OCI-LY1 (cell line): ENCODE data around the gene MGAT5B.

Source experiments
- H2AFZ ChIP-seq: fragments of 200-600 bp; sonication (generic), shearing (Covaris generic); 2 replicates; pipeline ENCODE4 v1.6.0; 2014; ENCODE audit warnings: antibody characterized with exemption, mild to moderate bottlenecking, low read length
- H3F3A ChIP-seq: fragments of 200-600 bp; sonication (generic), shearing (Covaris generic); 2 replicates; pipeline ENCODE4 v1.6.0; 2014; ENCODE audit warnings: mild to moderate bottlenecking, antibody characterized with exemption, low read length, moderate library complexity; ENCODE audit not compliant: insufficient read depth
- H3K27ac ChIP-seq: fragments of 200-600 bp; sonication (generic); 2 replicates; pipeline ENCODE4 v1.5.1; 2014; ENCODE audit warnings: low read length, mixed run types, mild to moderate bottlenecking, low read depth; ENCODE audit not compliant: poor library complexity, severe bottlenecking
- H3K27me3 ChIP-seq: fragments of 200-600 bp; sonication (generic); 2 replicates; pipeline ENCODE4 v1.6.0; 2014; ENCODE audit warnings: antibody characterized with exemption, mild to moderate bottlenecking, low read length, moderate library complexity; ENCODE audit not compliant: insufficient read depth
- H3K36me3 ChIP-seq: fragments of 200-600 bp; sonication (generic); 2 replicates; pipeline ENCODE4 v1.6.1; 2014; ENCODE audit warnings: mild to moderate bottlenecking, antibody characterized with exemption, low read length, moderate library complexity, mixed read lengths; ENCODE audit not compliant: insufficient read depth
- H3K4me1 ChIP-seq: fragments of 200-600 bp; sonication (generic); 2 replicates; pipeline ENCODE4 v1.5.1; 2014; ENCODE audit warnings: mild to moderate bottlenecking, low read length, moderate library complexity; ENCODE audit not compliant: insufficient read depth, severe bottlenecking
- H3K4me2 ChIP-seq: fragments of 200-600 bp; sonication (generic), shearing (Covaris generic); 2 replicates; pipeline ENCODE4 v1.6.1; 2014; ENCODE audit warnings: low read length
- H3K4me3 ChIP-seq: fragments of 200-600 bp; sonication (generic); 2 replicates; pipeline ENCODE4 v1.5.1; 2014; ENCODE audit warnings: low read length, low read depth, mild to moderate bottlenecking, mixed read lengths; ENCODE audit not compliant: poor library complexity, severe bottlenecking
- H3K79me2 ChIP-seq: fragments of 200-600 bp; shearing (Covaris generic); 2 replicates; pipeline ENCODE4 v1.6.1; 2016; ENCODE audit warnings: mixed run types, low read length, mixed read lengths; ENCODE audit not compliant: insufficient read depth
- H3K9ac ChIP-seq: fragments of 200-600 bp; sonication (generic), shearing (Covaris generic); 2 replicates; pipeline ENCODE4 v1.6.1; 2014; ENCODE audit warnings: mild to moderate bottlenecking, low read length, mixed read lengths
- H3K9me2 ChIP-seq: fragments of 200-600 bp; sonication (generic), shearing (Covaris generic); 2 replicates; pipeline ENCODE4 v1.6.1; 2014; ENCODE audit warnings: low read depth, mild to moderate bottlenecking, low read length, mixed read lengths
- H3K9me3 ChIP-seq: fragments of 200-600 bp; shearing (Covaris generic); 2 replicates; pipeline ENCODE4 v1.6.1; 2014; ENCODE audit warnings: low read length, mixed read lengths
- H4K20me1 ChIP-seq: fragments of 200-600 bp; sonication (generic), shearing (Covaris generic); 2 replicates; pipeline ENCODE4 v1.6.0; 2016; ENCODE audit warnings: mild to moderate bottlenecking, low read length; ENCODE audit not compliant: insufficient read depth
- CTCF ChIP-seq: fragments of 200-600 bp; sonication (generic), shearing (Covaris generic); IDR thresholded peaks from 2 replicates; pipeline ENCODE4 v1.5.1; 2017; ENCODE audit warnings: mild to moderate bottlenecking, antibody characterized with exemption, low read length, moderate library complexity, mixed read lengths
- EZH2 ChIP-seq: fragments of 200-600 bp; sonication (generic), shearing (Covaris generic); IDR thresholded peaks from 2 replicates; pipeline ENCODE4 v1.8.0; 2017; ENCODE audit warnings: borderline replicate concordance, mixed run types, mild to moderate bottlenecking, antibody characterized with exemption, low read length, moderate library complexity, mixed read lengths

MGAT5B gene

GRCh38 chr17:76866203-76866602, 2.0 kb upstream of the MGAT5B start:
- Histone ChIP-seq H3K4me3 (no peak overlapping the region), H3F3A (no peaks in the 10 kb centered on the region), H3K27me3 (0 out of 2 replicates have a peak, but pooled peaks cover 5% of the 10 kb centered on the region), H3K27ac (no peak overlapping the region), H3K4me2 (no peak overlapping the region), H3K36me3 (no peaks in the 10 kb centered on the region), H3K9me3 (no peaks in the 10 kb centered on the region), H3K79me2 (no peaks in the 10 kb centered on the region), H2AFZ (no peak overlapping the region), H3K9ac (no peak overlapping the region), H3K9me2 (no peaks in the 10 kb centered on the region), H4K20me1 (no peaks in the 10 kb centered on the region), H3K4me1 (peaks cover 3% of the 10 kb centered on the region)
- no peak for TF ChIP-seq EZH2
- no peak for TF ChIP-seq CTCF

- H4K20me1 ChIP-seq, result no peaks in the 10 kb centered on the region
- TF ChIP-seq EZH2, result no peak
- no peak for TF ChIP-seq CTCF
- no peaks in the 10 kb centered on the region for H3K36me3 ChIP-seq
- H3K27ac ChIP-seq, result no peak overlapping the region
- no peaks in the 10 kb centered on the region for H3F3A ChIP-seq
- H3K4me2 ChIP-seq, result no peak overlapping the region
- H3K9me3 ChIP-seq, result no peaks in the 10 kb centered on the region
- no peaks in the 10 kb centered on the region for H3K79me2 ChIP-seq
- H3K9ac ChIP-seq, result no peak overlapping the region
- H3K27me3 ChIP-seq, result 0 out of 2 replicates have a peak, but pooled peaks cover 5% of the 10 kb centered on the region
- peaks cover 3% of the 10 kb centered on the region for H3K4me1 ChIP-seq
- no peaks in the 10 kb centered on the region for H3K9me2 ChIP-seq
- H3K4me3 ChIP-seq, result no peak overlapping the region
- no peak overlapping the region for H2AFZ ChIP-seq
Measured at GRCh38 chr17:76866774-76867577, 1.2 kb upstream of the MGAT5B start.

GRCh38 chr17:76867578-76868175, 527 bp upstream of the MGAT5B start:
- Histone ChIP-seq H3K79me2 (no peaks in the 10 kb centered on the region), H3K27ac (no peak overlapping the region), H3K4me1 (peaks cover 3% of the 10 kb centered on the region), H3K4me2 (peak overlapping the region; percentile 8; the same call in 1 of the 2 replicates), H3K36me3 (no peaks in the 10 kb centered on the region), H3K9me3 (no peaks in the 10 kb centered on the region), H3K27me3 (0 out of 2 replicates have a peak, but pooled peaks cover 5% of the 10 kb centered on the region), H4K20me1 (no peaks in the 10 kb centered on the region), H3K9me2 (no peaks in the 10 kb centered on the region), H3F3A (no peaks in the 10 kb centered on the region), H3K9ac (no peak overlapping the region), H2AFZ (no peak overlapping the region), H3K4me3 (no peak overlapping the region)
- TF ChIP-seq EZH2 (no peak), CTCF (no peak)
